H1 (cell line): ENCODE results near the gene ZRANB1. TPM values are rescaled to one million over a fixed set of nuclear protein-coding genes. Genes with fewer than 3 reads are reported as not detected.

Experiments used
- CTCF ChIA-PET: fragments of 300-600 bp; sonication (Branson Sonifier 250); formaldehyde crosslinking; loops from one replicate; lab custom pipeline; 2021; ENCODE audit not compliant: partially characterized antibody; lab: Charles Lee
- POLR2A ChIA-PET: fragments of 300-600 bp; sonication (Branson Sonifier 250); formaldehyde crosslinking; loops from one replicate; lab custom pipeline; 2021; ENCODE audit warnings: inconsistent platforms; ENCODE audit not compliant: partially characterized antibody; lab: Charles Lee
- DNase-seq, 2 experiments: peaks; one replicate each; pipeline versions ENCODE4 v3.0.0 to v3.0.0-alpha.2; 2010 to 2022; ENCODE audit warnings: low spot score in 2 of 2, low read depth in 1 of 2, mixed read lengths in 1 of 2
- FAIRE-seq: peaks from 2 replicates; lab custom pipeline; 2011; peaks lifted over from hg19 to GRCh38; lab: Jason Lieb, UNC
- H2AFZ ChIP-seq: 2 replicates; pipeline ENCODE4 v1.8.1; 2012; ENCODE audit warnings: low read length, inconsistent platforms
- H2AK5ac ChIP-seq: 2 replicates; pipeline ENCODE4 v1.6.1; 2013; ENCODE audit warnings: low read depth, low read length
- H2BK120ac ChIP-seq: replicated peaks from 2 replicates; pipeline ENCODE3; 2013; ENCODE audit warnings: low read depth, low read length, inconsistent platforms
- H2BK12ac ChIP-seq: 2 replicates; pipeline ENCODE4 v1.6.1; 2013; ENCODE audit warnings: low read depth, low read length
- H2BK15ac ChIP-seq: 2 replicates; pipeline ENCODE4 v1.6.1; 2013; ENCODE audit warnings: low read length
- H2BK20ac ChIP-seq: 2 replicates; pipeline ENCODE4 v1.6.1; 2013; ENCODE audit warnings: low read length
- H2BK5ac ChIP-seq: 2 replicates; pipeline ENCODE4 v1.6.1; 2013; ENCODE audit warnings: low read depth, low read length
- H3K14ac ChIP-seq: 2 replicates; pipeline ENCODE4 v1.6.1; 2013; ENCODE audit warnings: inconsistent platforms; ENCODE audit not compliant: insufficient read length
- H3K18ac ChIP-seq: 2 replicates; pipeline ENCODE4 v1.6.1; 2013; ENCODE audit warnings: low read length; ENCODE audit errors: extremely low read depth
- H3K23ac ChIP-seq: 2 replicates; pipeline ENCODE4 v1.6.1; 2013; ENCODE audit warnings: inconsistent platforms; ENCODE audit not compliant: insufficient read length
- H3K23me2 ChIP-seq: 2 replicates; pipeline ENCODE4 v1.6.1; 2013; ENCODE audit warnings: low read depth, low read length
- H3K27ac ChIP-seq: 2 replicates; pipeline ENCODE4 v1.6.1; 2011; ENCODE audit warnings: low read depth, low read length, inconsistent platforms
- H3K27me3 ChIP-seq, 4 experiments: replicated peaks in 1 of 4; 1 replicate in 1 of 4; 2 replicates in 3 of 4; pipeline versions ENCODE4 v1.6.1 to v1.8.1; 2011 to 2013; ENCODE audit warnings: low read length in 3 of 4, mild to moderate bottlenecking in 3 of 4, inconsistent platforms in 2 of 4, mixed read lengths in 2 of 4, moderate library complexity in 1 of 4; ENCODE audit not compliant: control insufficient read depth in 3 of 4, insufficient read depth in 3 of 4; ENCODE audit errors: extremely low read depth in 1 of 4
- H3K36me3 ChIP-seq, 4 experiments: 2 replicates each; pipeline versions ENCODE4 v1.6.1 to v1.8.1; 2011 to 2013; ENCODE audit warnings: mild to moderate bottlenecking in 4 of 4, low read length in 3 of 4, moderate library complexity in 2 of 4, control low read depth in 1 of 4, inconsistent platforms in 1 of 4; ENCODE audit not compliant: insufficient read depth in 4 of 4, control insufficient read depth in 2 of 4
- H3K4ac ChIP-seq: replicated peaks from 2 replicates; pipeline ENCODE3; 2013; ENCODE audit warnings: low read length, low read depth, mixed read lengths, inconsistent platforms; ENCODE audit not compliant: insufficient read length
- H3K4me1 ChIP-seq, 4 experiments: replicated peaks in 1 of 4; 1 replicate in 1 of 4; 2 replicates in 3 of 4; pipeline versions ENCODE4 v1.6.1 to v1.8.1; 2011 to 2013; ENCODE audit warnings: low read length in 3 of 4, inconsistent platforms in 2 of 4, mixed read lengths in 1 of 4; ENCODE audit not compliant: insufficient read depth in 4 of 4, control insufficient read depth in 3 of 4
- H3K4me2 ChIP-seq, 2 experiments: 2 replicates each; pipeline versions ENCODE4 v1.6.1 to v1.8.1; 2011 to 2013; ENCODE audit warnings: low read depth in 2 of 2, low read length in 2 of 2, control low read depth in 1 of 2, inconsistent platforms in 1 of 2, mild to moderate bottlenecking in 1 of 2; ENCODE audit not compliant: insufficient read depth in 1 of 2
- H3K4me3 ChIP-seq, 4 experiments: fragments of 200-600, 300-600 bp in 1 of 4; sonication (generic), shearing (Covaris generic), sonication (Bioruptor Twin) in 1 of 4; 2 replicates each; pipeline versions ENCODE4 v1.5.1 to v1.8.1; 2011 to 2016; ENCODE audit warnings: low read length in 4 of 4, low read depth in 3 of 4, control low read depth in 2 of 4, inconsistent platforms in 2 of 4, mild to moderate bottlenecking in 2 of 4, mixed read lengths in 1 of 4, moderate library complexity in 1 of 4; ENCODE audit not compliant: insufficient read depth in 2 of 4; ENCODE audit errors: extremely low read depth in 1 of 4
- H3K56ac ChIP-seq: replicated peaks from 2 replicates; pipeline ENCODE3; 2013; ENCODE audit warnings: low read depth, mild to moderate bottlenecking, mixed read lengths, low read length, inconsistent platforms; ENCODE audit not compliant: insufficient read length
- H3K79me1 ChIP-seq: 2 replicates; pipeline ENCODE4 v1.6.1; 2013; ENCODE audit warnings: low read depth, low read length, control low read depth
- H3K79me2 ChIP-seq, 2 experiments: 2 replicates each; pipeline versions ENCODE4 v1.6.1 to v1.8.1; 2012 to 2013; ENCODE audit warnings: low read length in 2 of 2, mild to moderate bottlenecking in 2 of 2, inconsistent platforms in 1 of 2; ENCODE audit not compliant: insufficient read depth in 2 of 2, control insufficient read depth in 1 of 2
- H3K9ac ChIP-seq, 4 experiments: replicated peaks in 1 of 4; 1 replicate in 1 of 4; 2 replicates in 3 of 4; pipeline versions ENCODE4 v1.6.1 to v1.8.1; 2011 to 2013; ENCODE audit warnings: low read depth in 3 of 4, low read length in 3 of 4, control low read depth in 2 of 4, mild to moderate bottlenecking in 2 of 4, moderate library complexity in 2 of 4, inconsistent platforms in 1 of 4; ENCODE audit errors: extremely low read depth in 1 of 4
- H3K9me3 ChIP-seq, 2 experiments: 2 replicates each; pipeline versions ENCODE4 v1.6.1 to v1.8.1; 2012 to 2013; ENCODE audit warnings: mild to moderate bottlenecking in 2 of 2, moderate library complexity in 2 of 2, control low read depth in 1 of 2, inconsistent platforms in 1 of 2, low read depth in 1 of 2, low read length in 1 of 2, mixed read lengths in 1 of 2; ENCODE audit not compliant: insufficient read depth in 2 of 2
- H4K20me1 ChIP-seq, 2 experiments: replicated peaks in 1 of 2; 2 replicates each; pipeline versions ENCODE3 to v1.8.1; 2011 to 2013; ENCODE audit warnings: inconsistent platforms in 2 of 2, low read length in 2 of 2, mild to moderate bottlenecking in 1 of 2; ENCODE audit not compliant: insufficient read depth in 2 of 2, control insufficient read depth in 1 of 2
- H4K5ac ChIP-seq: 2 replicates; pipeline ENCODE4 v1.6.1; 2013; ENCODE audit warnings: low read length, low read depth, mixed read lengths, inconsistent platforms; ENCODE audit not compliant: insufficient read length
- H4K8ac ChIP-seq: 2 replicates; pipeline ENCODE4 v1.8.0; 2013; ENCODE audit warnings: mild to moderate bottlenecking, moderate library complexity, low read length, inconsistent platforms; ENCODE audit not compliant: insufficient read depth; ENCODE audit errors: extremely low read depth
- H4K91ac ChIP-seq: replicated peaks from 2 replicates; pipeline ENCODE3; 2013; ENCODE audit warnings: low read length, mixed read lengths, inconsistent platforms; ENCODE audit not compliant: insufficient read length
- HDAC6 ChIP-seq: IDR thresholded peaks from one replicate; pipeline ENCODE4 v1.7.1; 2012; ENCODE audit warnings: low read depth, mild to moderate bottlenecking, inconsistent platforms, low read length, moderate library complexity
- MAFK ChIP-seq: IDR thresholded peaks from 2 replicates; pipeline ENCODE4 v1.6.1; 2012; ENCODE audit warnings: low read depth, mild to moderate bottlenecking, improper control_type of control experiment, low read length
- USF2 ChIP-seq: IDR thresholded peaks from 2 replicates; pipeline ENCODE4 v1.6.1; 2011; ENCODE audit warnings: low read length, improper control_type of control experiment
- WGBS, 2 experiments: shearing (Covaris generic) in 1 of 2; methylation state at CpG; one replicate each; pipeline versions ENCODE4 v1.1.6 to v1.1.7; 2013 to 2015; ENCODE audit warnings: low lambda C conversion rate in 2 of 2, mixed read lengths in 2 of 2, inconsistent platforms in 1 of 2, low coverage in 1 of 2, missing lambda C conversion rate in 1 of 2; ENCODE audit not compliant: insufficient replicate concordance in 2 of 2, insufficient coverage in 1 of 2, insufficient read length in 1 of 2; ENCODE audit errors: extremely low coverage in 1 of 2, missing lambda C conversion rate in 1 of 2; 5-methylcytosine and 5-hydroxymethylcytosine counted together
- polyA plus RNA-seq, 7 experiments: library from polyadenylated mRNA; depleted of rRNA in 3 of 7; stranded (reverse) in 5 of 7; unstranded in 2 of 7; fragments of >200 nt in 5 of 7; fragments of 200-250 nt in 2 of 7; gene quantifications; 1 replicate in 5 of 7; 2 replicates in 1 of 7; 4 replicates in 1 of 7; pipeline versions ENCODE4 v1.2.1 to v1.2.3, GENCODE V29; 2011 to 2013; ENCODE audit warnings: missing spikeins in 2 of 7, mixed read lengths in 2 of 7
- total RNA-seq: library from RNA; stranded (reverse); fragmentation: NEBNext Ultra II Directional; extraction: Animal tissue kit (Norgen Biotek cat#: 25700); gene quantifications from 2 replicates; pipeline ENCODE4 v1.2.1, GENCODE V29; 2021

ZRANB1 gene
- total and polyA plus RNA-seq, 2 of the 8 experiments (the other 6 are each of a cell fraction or from before 2014, with no cell fraction given), result 6.1 to 19.9 TPM

DNA sequence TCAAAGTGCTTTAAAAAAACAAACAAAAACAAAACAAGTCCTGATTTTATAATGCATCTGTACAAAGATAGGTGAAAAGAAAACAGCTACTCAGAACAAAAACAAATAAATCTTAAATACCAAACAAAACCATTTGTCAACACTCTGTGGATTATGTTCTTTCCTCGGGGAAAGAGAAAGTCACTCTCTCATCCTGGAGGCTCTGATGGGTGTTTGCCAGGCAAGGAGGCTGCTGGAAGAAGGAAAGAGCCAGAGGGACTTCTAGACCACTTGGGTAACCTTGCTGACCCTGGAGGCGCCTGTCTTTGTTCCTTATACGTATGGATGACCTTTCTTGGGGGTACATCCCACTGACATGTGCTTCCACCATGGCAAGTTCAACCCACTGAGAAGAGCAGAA lies 92.8 kb downstream of the ZRANB1 start:
- H4K8ac ChIP-seq, result no peak overlapping the region
- no peak overlapping the region for H3K4me3 ChIP-seq
- POLR2A ChIA-PET, result no interaction called here
- no peaks in the 10 kb centered on the region; the same call in 1 of the 2 replicates for H3K23me2 ChIP-seq
- no peak overlapping the region for H3K56ac ChIP-seq
- H4K91ac ChIP-seq, result no peak overlapping the region
- no peak overlapping the region for H3K27ac ChIP-seq
- no peak overlapping the region for H3K23ac ChIP-seq
- WGBS, 2 experiments, result 85% methylated on average over 3 of the region's 3 CpGs; no CpG with 5 or more reads in 1 of the 2 experiments
- H2BK120ac ChIP-seq, result no peak overlapping the region
- CTCF ChIA-PET, result interaction anchor here (1.0 to 4.1 kb wide), 6 partner anchors 14 to 35 kb away, joined by 3 to 29 read pairs (median 6); no protein-coding TSS in a partner anchor
- H3K4me1 ChIP-seq, result peaks cover 1 to 23% (median 19%) of the 10 kb centered on the region in 4 experiments
- FAIRE-seq, result no peak
- no peak overlapping the region for H2BK20ac ChIP-seq
- H3K9ac ChIP-seq, result no peak overlapping the region
- peaks cover 37% of the 10 kb centered on the region for H3K79me1 ChIP-seq
- no peak overlapping the region for H4K5ac ChIP-seq
- H2BK12ac ChIP-seq, result no peak overlapping the region
- no peak overlapping the region for H2BK5ac ChIP-seq
- no peaks in the 10 kb centered on the region for H3K27me3 ChIP-seq
- no peak overlapping the region for H3K14ac ChIP-seq
- no peak overlapping the region for H3K4ac ChIP-seq
- DNase-seq, result no peak
- H3K18ac ChIP-seq, result no peak overlapping the region
- H4K20me1 ChIP-seq, result peaks cover 39 to 46% of the 10 kb centered on the region in 2 experiments
- H2BK15ac ChIP-seq, result no peak overlapping the region
- peaks cover 4 to 60% (median 8%) of the 10 kb centered on the region in 4 experiments; a peak in 7 of 8 replicates for H3K36me3 ChIP-seq
- no peaks in the 10 kb centered on the region for H3K9me3 ChIP-seq
- no peak overlapping the region for H2AK5ac ChIP-seq
- no peak overlapping the region for H2AFZ ChIP-seq
- no peak overlapping the region; a peak in 1 of 4 replicates for H3K4me2 ChIP-seq
- peaks cover 11 to 99% of the 10 kb centered on the region in 2 experiments for H3K79me2 ChIP-seq
- TF ChIP-seq MAFK (no peak), HDAC6 (no peak), USF2 (no peak)
